ENCODE results near the gene MEX3D.
"Not testable (repeated sequence)": the region's sequence is repeated elsewhere in the genome, so short reads cannot be mapped to it uniquely, and the experiment has no call there.

Gene MEX3D

DNA sequence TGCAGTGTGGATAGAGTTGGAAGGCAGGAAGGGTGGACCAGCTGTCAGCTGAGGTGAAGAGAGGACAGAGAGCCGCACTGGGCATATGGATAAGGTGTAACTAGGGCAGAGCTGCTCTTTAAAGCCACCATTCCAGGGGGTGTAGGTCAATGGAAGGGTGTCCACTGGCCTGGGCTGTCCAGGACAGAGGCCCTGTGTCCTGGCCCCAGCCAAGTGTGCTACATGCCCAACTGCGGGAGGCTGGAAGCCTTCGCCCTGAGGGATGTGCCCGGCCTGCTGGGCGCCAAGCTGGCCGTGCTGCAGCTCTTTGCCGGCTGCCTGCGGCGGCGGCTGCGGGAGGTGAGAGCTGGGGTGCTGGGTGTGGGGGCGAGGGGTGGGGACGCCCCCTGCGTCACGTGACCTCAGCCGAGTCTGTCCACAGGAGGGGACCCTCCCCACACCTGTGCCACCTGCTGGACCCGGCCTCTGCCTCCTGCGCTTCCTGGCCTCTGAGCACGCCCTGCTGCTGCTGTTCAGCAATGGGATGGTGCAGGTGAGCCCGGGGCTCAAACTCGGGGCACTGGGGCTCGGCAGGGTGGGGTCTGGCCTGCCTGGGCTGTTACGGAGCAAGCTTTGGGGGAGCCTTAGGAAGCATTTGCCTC, 34.5 kb downstream of the MEX3D start:
- no peak for DNase-seq

DNA sequence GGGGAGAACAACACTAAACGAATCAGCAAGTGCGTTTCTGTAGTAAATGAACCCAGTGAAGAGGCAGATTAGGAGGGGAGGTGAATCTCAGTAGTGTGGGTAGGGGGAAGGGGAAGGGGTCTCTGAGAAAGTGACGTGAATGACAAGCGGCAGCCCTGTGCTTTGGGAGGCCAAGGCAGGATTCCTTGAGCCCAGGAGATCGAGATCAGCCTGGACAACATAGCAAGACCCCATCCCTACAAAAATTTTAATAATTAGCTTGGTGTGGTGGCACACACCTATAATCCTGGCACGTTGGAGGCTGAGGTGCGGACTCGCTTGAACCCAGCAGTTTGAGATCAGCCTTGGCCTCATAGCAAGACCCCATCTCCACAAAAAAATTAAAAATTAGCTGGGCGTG, 36.1 kb downstream of the MEX3D start:
- no peak for DNase-seq

DNA sequence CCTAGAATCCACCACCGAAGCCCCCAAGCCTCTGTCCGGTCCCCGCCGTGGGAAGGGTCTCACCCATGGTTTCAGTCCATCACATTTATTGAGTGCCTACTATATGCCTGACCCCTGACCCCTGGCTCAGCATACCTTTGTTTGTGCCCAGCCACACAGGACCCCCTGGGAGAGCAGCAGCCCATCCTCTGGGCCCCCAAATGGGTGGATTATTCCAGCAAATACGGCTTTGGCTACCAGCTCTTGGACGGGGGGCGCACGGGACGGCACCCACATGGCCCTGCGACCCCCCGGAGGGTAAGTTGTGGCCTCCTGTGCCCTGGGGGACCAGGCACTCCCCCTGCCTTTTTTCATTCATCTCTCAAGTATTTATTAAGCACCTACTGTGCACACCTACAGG, 36.5 kb downstream of the MEX3D start:
- no peak for DNase-seq

DNA sequence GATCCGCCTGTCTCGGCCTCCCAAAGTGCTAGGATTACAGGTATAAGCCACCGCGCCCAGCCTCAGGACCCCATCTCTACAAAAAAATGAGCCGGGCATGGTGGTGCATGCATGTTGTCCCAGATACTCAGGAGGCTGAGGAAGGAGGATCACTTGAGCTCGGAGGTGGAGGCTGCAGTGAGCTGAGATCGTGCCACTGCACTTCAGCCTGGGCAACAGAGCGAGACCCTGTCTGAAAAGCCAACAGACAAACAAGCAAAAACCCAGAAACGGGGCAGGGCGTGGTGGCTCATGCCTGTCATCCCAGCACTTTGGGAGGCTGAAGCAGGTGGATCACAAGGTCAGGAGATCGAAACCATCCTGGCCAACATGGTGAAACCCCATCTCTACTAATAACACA, 37.3 kb downstream of the MEX3D start:
- not testable (repeated sequence) for DNase-seq

DNA sequence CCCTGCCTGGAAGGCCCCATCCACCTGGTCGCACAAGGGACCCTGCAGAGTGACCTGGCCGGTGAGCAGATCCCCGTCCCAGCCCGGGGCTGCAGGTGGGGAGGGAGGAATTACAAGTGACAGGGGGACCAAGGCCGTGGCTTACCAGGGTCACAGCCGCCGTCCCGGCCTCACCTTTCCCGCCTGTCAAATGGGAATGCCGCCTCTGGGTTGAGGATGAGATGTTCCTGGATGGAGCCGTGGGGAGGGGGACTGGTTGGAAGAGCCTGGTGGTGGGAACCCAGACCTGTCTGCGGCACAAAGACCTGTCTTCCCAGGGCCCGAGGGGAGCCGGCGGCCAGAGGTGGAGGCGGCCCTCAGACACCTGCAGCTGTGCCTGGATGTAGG, 38.7 kb downstream of the MEX3D start:
- DNase-seq = no peak

DNA sequence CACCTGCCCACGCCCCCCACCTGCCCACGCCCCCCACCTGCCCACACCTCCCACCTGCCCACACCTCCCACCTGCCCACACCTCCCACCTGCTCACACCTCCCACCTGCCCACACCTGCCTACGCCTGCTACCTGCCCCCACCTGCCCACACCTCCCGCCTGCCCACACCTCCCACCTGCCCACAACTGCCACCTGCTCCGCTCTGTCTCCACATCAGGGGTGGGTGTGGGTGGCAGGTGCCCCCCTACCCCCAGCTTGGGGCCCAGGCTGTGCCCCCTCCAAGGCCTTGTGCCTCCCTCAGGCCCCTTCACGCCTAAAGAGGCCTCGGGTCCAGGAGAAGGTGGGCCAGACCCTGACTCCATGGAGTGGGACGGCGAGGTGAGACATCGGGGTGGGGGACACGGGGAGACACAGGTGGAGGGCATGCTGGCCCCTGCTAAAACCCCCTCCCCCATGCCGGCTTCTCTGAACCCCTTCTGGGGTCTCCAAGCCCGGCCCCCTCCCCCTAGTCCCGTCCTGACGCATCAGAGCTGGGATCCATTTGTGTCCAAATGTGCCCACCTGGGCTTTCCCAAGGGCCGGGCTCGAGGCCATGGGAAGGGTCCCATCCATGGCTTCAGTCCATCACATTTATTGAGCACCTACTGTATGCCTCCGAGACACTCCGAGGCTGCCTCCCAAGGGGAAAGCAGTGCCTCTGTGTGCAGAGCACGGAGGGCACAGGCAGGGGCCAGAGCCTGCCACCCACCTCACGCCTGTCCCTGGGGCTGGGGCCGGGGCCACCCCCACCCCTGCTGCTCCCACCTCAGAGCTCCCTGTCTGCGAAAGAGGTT, 39.3 kb downstream of the MEX3D start:
- DNase-seq = no peak

DNA sequence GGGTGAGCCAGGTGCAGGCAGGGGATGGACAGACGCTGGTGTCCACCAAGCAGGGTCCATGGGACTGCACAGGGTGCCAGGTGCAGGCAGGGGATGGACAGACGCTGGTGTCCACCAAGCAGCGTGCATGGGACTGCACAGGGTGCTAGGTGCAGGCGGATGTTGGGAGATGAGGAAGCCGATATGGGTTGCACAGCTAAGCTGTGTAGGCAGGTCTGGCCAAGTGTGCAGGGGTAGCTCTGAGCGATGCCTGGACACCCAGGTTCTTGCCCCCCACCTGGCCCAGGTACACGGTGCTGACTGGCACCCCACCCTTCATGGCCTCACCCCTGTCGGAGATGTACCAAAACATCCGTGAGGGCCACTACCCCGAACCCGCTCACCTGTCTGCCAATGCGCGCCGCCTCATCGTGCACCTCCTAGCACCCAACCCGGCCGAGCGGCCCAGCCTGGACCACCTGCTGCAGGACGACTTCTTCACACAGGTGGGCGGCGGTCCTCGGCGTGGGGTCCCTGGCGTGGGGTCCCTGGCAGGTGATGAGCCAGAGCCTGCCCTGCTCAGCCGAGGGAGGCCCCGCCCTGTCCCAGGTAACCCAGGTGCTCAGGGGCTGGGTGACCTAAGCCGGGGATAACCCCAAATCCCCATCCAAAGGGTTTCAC, 40.3 kb downstream of the MEX3D start:
- no peak for DNase-seq

DNA sequence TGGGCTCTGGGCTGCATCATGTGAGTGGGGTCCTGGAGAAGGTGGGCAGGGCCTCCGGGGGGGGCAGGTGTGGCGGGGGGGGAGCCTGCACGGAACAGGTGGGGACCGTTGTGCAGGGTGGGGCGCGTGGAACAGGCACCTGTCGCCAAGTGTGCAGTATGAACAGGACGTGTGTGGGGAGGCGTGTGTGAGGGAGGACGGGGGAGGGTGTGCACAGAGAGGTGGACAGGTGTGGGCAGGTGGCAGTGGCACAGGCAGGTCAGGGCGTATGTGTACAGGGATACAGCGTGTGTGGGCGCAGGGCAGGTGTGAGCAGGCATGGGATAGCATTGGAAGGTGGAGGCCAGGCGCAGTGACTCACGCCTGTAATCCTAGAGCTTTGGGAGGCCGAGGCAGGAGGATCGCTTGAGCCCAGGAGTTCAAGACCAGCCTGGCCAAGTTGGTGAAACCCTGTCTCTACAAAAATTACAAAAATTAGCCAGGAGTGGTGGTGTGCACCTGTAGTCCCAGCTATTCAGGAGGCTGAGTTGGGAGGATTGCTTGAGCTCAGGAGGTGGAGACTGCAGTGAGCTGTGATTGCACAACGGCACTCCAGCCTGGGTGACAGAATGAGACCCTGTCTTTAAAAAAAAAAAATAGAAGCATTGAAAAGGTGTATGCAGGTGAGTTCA, 41.0 kb downstream of the MEX3D start:
- DNase-seq = no peak

DNA sequence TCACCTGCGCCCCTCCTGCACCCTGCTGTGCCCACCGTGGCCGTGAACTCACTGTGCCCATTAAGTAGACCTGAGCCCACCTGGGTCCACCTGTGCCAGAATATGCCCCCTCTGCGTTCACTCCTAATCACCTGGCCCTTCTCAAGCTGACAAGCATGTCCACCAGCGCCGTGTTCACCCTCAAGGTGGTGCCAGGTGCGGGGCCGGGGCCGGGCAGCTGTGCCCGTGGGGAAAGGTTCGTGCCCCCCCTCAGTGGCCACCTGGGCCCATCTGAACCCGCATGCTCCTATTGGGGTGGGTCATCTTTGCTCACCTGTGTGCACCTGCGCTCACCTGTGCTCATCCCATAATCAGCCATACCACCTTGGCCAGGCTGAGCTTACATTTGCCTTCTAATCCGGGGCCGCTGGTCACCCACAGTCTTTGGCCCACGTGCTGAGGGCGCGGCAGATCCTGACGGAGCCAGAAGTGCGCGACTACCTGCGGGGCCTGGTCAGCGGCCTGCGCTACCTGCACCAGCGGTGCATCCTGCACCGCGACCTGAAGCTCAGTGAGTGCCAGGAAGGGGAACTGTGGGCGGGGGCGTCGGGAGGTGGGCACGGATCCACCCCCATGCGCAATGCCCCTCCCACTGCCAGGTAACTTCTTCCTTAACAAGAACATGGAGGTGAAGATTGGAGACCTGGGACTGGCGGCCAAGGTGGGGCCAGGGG, 41.9 kb downstream of the MEX3D start:
- DNase-seq = no peak

DNA sequence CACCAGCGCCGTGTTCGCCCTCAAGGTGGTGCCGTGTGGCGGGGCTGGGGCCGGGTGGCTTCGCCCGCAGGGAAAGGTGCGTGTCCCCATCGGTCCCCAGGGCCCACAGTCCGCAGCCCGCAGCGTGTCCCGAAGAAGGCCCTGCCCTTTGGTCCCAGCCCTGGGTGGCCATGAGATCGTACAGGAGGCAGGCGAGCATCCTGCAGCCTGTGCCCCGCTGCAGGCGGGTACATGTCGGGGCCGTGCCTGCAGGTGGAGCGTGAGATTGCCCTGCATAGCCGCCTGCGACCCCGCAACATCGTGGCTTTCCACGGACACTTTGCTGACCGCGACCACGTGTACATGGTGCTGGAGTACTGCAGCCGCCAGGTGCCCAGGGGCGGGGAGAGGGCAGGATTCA, 42.8 kb downstream of the MEX3D start:
- no peak for DNase-seq

DNA sequence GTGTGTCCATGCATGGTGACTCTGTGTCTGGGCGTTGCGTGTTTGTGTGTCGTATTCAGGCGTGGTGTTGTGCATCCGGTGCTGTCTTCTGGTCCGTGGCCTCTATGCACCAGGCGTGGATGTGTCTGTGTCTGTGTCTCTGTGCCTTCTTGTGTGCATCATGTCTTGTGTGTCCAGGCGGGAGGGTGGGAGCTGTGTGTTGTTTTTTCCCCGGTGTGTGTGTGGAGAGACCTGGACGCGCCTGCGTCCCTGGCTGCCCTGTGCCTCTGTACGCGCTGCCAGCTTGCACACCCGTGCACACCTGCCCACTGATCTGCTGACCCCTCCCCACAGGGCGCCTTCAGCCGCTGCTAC, 43.2 kb downstream of the MEX3D start:
- DNase-seq = no peak

DNA sequence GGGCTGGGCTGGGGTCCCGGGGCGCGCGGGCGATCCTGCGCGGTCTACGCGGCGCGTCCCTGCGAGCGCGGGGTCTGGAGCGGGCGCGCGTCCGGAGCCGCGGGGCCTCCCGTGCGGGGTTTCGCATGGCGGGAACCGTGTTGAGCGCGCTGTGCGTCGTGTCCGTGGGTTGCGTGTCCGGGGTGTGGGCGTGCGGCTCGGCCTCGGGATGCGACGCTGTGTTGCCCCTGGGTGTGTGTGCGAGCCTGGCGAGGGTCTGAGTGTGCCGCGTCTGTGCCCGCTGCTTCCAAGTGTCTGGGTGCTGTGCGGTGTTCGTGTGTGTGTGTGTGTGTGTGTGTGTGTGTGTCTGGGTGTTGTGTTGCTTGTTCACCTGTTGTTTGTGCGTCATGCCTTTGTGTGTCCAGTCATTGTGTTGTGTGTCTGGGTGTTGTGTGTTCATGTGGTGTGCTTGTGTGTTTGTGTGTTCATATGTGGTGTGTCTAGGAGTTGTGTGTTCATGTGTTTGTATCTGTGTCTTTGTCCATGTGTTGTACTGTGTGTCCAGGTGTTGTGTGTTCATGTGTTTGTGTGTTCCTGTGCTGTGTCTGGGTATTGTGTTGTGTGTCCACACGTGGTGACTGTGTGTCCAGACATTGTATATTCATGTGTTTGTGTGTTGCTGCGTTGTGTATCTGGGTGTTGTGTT, 43.7 kb downstream of the MEX3D start:
- no peak for DNase-seq

DNA sequence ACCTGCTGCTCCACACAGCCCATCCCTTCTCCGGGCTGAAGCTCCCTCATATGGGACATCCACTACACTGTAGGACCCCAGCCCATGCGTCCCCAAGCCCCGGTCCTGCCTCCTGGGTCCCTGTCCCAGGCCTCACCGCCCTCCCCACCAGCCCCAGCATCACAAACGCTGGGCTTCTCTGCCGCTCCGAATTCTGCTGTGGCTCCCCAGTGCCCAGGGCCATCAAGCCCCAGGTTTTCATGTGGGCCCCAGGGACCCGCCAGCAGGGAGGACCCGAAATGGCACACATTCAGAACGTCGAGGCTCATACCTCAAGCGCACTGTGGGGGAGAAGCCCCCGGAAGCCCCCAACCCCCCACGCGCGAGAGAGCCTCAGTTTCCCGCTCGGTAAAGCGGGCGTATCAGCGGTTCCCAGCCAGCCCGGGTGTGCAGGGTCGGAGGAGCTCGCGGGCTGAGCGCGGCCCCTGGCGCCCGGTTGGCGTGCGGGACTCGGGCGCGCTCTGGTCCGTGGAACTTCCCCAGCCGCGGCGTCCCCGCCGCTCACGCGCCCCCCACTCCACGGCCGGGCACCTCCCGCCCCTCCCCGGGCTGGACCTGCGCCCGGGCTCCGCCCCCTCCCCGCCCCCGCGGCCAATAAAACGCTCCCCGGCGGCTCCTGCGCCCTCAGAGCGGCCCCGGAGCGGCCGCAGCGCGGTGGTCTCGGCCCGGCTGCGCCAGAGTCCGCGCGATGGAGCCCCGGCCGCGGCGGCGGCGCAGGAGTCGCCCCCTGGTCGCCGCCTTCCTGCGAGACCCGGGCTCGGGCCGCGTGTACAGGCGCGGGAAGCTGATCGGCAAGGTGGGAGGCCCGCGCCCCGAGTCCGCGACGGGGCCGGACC, 44.5 kb downstream of the MEX3D start, which contains the start of gene PLK5:
TSS of gene PLK5 (plus strand) at position 666 of the 875 bp plus-strand sequence. CDS start 2,920 bp downstream, outside the sequence.
- no peak for DNase-seq

DNA sequence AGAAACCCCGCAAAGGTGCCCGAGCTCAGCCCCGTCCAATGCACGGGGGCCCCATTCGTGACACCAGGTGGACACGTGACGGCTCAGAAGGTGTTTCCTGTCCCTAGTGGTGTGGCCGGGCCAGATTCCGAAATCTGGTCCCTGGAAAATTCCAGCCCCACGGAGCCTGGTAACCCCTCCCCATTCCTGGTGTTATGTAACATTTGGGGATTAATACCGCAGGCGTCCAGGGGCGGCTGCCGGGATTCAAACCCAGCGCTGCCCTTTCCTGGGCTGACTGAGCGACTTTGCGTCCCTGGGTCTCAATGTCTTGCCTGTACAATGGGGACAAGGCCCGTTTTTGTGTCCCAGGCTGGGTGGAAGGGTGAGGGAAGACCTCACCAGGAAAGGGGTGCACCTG, 45.3 kb downstream of the MEX3D start:
- DNase-seq = no peak

DNA sequence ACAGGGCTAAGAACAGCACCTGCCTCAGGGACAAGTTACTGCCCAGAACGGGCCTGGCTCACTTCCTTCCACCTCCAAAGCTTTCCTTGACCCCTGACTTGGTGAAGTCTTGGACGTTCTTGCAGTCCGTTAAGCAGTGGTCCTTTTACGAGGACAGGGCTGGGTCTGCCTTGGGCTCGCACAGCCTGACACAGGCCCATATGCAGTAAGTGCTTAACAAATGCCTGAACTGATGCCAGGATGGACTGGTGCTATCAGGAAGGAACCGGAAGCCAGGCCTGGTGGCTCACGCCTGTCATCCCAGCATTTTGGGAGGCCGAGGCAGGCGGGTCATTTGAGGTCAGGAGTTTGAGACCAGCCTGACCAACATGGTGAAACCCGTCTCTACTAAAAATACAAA, 46.1 kb downstream of the MEX3D start:
- DNase-seq = no peak

DNA sequence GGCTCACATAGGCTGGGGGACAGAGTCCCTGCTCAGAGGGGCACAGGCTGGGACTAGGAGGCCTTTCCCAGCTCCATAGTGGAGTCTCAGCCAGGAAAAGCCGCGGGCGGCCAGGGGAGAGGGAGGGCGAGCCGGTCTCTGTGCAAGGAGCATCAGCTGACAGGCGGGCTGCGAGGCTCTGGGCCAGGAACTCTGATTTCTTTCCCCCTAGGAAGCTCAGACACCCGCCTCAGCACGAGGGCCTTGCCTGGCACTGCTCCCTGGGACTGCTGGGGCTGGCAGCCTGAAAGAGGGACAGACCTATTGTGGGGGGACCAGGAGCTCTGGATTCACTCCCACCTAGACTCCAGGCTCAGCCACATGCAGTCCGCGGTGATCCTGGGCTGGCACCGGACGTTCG, 46.5 kb downstream of the MEX3D start:
- no peak for DNase-seq

DNA sequence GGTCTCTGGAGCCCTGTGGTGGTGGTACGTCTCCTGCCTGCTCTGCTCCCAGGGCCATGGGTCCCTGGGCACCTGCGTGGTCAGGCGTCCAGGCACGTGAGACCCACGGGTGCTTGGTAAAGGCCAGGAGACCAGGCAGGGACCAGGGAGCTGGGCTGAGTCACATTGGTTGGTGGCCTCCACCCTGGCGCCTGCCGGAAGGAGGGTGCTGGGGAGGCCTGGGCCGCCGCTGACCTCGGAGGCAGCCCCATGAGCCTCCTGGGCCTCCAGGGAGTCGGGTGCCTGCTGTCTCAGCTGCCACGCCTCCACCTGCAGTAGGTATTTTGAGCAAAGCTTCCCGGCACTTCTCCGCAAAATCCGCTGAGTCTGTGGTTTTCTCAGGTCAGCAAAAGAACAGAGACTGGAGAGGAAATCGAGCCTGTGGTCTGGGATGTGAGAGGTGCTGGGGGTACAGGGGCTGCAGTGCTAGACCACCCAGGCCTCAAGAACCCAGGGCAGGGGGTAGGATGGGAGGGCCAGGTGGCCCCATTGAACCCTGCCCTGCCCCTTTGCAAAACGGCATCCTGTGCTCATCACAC, 47.8 kb downstream of the MEX3D start:
- no peak for DNase-seq

DNA sequence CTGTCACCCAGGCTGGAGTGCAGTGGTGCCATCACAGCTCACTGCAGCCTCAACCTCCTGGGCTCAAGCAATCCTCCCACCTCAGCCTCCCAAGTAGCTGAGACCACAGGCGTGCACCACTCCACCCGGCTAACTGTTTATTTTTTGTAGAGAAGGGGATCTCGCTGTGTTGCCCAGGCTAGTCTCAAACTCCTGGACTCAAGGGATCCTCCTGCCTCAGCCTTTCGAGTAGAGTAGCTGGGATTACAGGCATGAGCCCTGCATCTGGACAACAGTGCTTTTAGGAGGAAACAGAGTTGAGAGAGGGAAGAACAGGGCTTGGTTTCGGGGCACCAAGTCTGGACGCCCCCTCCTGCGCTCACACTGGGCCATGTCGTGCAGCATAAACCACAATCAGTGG, 48.3 kb downstream of the MEX3D start:
- DNase-seq = not testable (repeated sequence)

DNA sequence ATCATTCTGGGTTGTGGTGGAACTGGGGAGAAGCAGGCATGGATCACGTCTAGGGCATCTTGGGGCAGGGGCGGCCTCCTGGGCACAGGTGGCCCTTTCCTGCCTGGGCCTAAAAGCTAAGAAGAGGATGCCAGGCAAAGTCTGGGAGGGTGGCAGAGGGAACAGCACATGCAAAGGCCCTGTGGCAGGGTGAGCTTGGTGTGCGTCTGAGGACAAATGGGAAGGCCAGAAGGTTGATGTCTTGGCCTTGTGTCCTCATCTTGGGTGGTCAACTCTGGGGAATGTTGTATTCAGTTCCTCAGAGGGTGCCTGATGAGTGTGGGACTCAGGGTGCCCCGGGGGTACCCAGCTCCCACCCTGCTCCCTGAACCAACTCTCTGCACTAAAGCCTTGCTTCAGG, 49.7 kb downstream of the MEX3D start:
- no peak for DNase-seq

DNA sequence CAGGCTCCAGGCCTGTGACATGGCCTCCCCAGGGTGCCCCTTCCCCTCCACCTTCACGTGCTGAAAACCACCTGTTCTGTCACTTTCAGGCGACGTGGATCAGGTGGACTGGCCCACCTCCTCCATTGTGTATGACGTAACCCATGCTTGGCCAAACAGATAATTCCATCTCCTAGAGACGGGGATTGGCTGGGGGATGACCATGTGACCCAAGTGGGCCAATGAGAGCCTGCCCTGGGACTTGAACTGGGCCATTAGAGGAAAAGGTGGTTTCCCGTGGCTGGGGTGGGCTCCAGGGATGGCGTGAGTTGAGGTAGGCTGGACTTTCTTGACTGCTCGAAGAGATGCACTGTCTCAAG, 51.8 kb downstream of the MEX3D start:
- DNase-seq = no peak
